C4-2B (cell line): ENCODE results near the gene TP53TG5.

Experiments used
- ZFX ChIP-seq: fragments of 450-650 bp; IDR thresholded peaks from 2 replicates; pipeline ENCODE4 v1.6.1; 2017
- TF ChIP-seq, protein P1 (sequence below): fragments of 450-650 bp; conservative IDR thresholded peaks from 2 replicates; pipeline ENCODE4 v1.5.1; 2017; ENCODE audit warnings: mild to moderate bottlenecking

DNA sequence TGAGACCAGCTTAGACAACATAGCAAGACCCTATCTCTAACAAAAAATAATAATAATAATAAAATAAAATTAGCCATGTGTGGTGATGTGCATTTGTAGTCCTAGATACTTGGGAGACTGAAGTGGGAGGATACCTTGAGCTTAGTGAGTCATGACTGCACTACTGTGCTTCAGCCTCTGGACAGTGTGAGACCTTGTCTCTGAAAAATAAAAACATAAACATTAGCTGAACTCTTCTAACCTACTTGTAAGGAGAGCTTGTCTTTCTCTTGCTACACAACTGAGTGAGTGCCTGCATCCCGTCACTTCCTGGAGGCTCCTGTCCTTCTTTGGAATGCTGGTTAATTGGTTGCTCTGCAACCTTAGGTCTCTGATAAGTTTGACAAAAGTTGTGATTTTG, 24.8 kb upstream of the TP53TG5 start:
- TF ChIP-seq, protein P1, sequence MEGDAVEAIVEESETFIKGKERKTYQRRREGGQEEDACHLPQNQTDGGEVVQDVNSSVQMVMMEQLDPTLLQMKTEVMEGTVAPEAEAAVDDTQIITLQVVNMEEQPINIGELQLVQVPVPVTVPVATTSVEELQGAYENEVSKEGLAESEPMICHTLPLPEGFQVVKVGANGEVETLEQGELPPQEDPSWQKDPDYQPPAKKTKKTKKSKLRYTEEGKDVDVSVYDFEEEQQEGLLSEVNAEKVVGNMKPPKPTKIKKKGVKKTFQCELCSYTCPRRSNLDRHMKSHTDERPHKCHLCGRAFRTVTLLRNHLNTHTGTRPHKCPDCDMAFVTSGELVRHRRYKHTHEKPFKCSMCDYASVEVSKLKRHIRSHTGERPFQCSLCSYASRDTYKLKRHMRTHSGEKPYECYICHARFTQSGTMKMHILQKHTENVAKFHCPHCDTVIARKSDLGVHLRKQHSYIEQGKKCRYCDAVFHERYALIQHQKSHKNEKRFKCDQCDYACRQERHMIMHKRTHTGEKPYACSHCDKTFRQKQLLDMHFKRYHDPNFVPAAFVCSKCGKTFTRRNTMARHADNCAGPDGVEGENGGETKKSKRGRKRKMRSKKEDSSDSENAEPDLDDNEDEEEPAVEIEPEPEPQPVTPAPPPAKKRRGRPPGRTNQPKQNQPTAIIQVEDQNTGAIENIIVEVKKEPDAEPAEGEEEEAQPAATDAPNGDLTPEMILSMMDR = no peak
- no peak for TF ChIP-seq ZFX
